Colonic mucosa (tissue), 4 donors: ENCODE measurements around the gene DPH3. TPM values are rescaled to one million over a fixed set of nuclear protein-coding genes. Genes with fewer than 3 reads are reported as not detected.

Source experiments
- DNase-seq: peaks from one replicate; pipeline ENCODE4 v3.0.0-alpha.2; 2020
- H3K27ac ChIP-seq: fragments of 200-600 bp; one replicate; pipeline ENCODE4 v1.8.0; 2021
- H3K27me3 ChIP-seq: fragments of 200-600 bp; one replicate; pipeline ENCODE4 v1.8.0; 2021
- H3K36me3 ChIP-seq: fragments of 200-600 bp; one replicate; pipeline ENCODE4 v1.8.0; 2021
- H3K4me1 ChIP-seq: fragments of 200-600 bp; one replicate; pipeline ENCODE4 v1.8.0; 2021; ENCODE audit warnings: mild to moderate bottlenecking
- H3K4me3 ChIP-seq: fragments of 200-600 bp; one replicate; pipeline ENCODE4 v1.8.0; 2021
- H3K9ac ChIP-seq, 2 donors: one replicate each; pipeline ENCODE4 v1.7.0; 2013; ENCODE audit warnings: control low read depth in 2 of 2, low read depth in 2 of 2, low read length in 2 of 2
- H3K9me3 ChIP-seq: fragments of 200-600 bp; one replicate; pipeline ENCODE4 v1.8.0; 2021
- CTCF ChIP-seq: fragments of 200-600 bp; IDR thresholded peaks from one replicate; pipeline ENCODE4 v1.8.0; 2022; ENCODE audit warnings: antibody characterized with exemption, mild to moderate bottlenecking
- intact Hi-C: fragments of 100-400 bp; cut with DNase I; formaldehyde crosslinking; loops from one replicate; pipeline ENCODE4 v1.14.1; 2022
- total RNA-seq, 2 donors: library from RNA; stranded (reverse); fragmentation: NEBNext Ultra II Directional in 1 of 2; extraction: Animal tissue kit (Norgen Biotek cat#: 25700) in 1 of 2; gene quantifications; one replicate each; pipeline ENCODE4 v1.2.1, GENCODE V29; 2021
- donor health status: healthy.
- donor health status: DM: no; HTN: no; CAD: no.
- donor health status: DM: no; HTN: no; CAD: no.

Gene DPH3
- total RNA-seq, 2 donors from 2014 or later = 15.4 to 23.4 TPM

GRCh38 chr3:16273867-16274266 lies 9.1 kb upstream of the DPH3 start:
- intact Hi-C loops = no loop called here
- no peaks in the 10 kb centered on the region for H3K36me3 ChIP-seq
- H3K9me3 ChIP-seq = no peaks in the 10 kb centered on the region
- no peaks in the 10 kb centered on the region for H3K27me3 ChIP-seq
- no peak overlapping the region for H3K9ac ChIP-seq
- H3K4me3 ChIP-seq = no peak overlapping the region
- no peak overlapping the region for H3K27ac ChIP-seq
- DNase-seq = no peak
- H3K4me1 ChIP-seq = no peaks in the 10 kb centered on the region
- no peak for TF ChIP-seq CTCF

- H3K4me3 ChIP-seq = no peak overlapping the region
- no peak overlapping the region for H3K9ac ChIP-seq
- no peak for DNase-seq
- no peaks in the 10 kb centered on the region for H3K36me3 ChIP-seq
- intact Hi-C loops = no loop called here
- no peaks in the 10 kb centered on the region for H3K27me3 ChIP-seq
- no peaks in the 10 kb centered on the region for H3K4me1 ChIP-seq
- H3K27ac ChIP-seq = no peak overlapping the region
- no peaks in the 10 kb centered on the region for H3K9me3 ChIP-seq
- no peak for TF ChIP-seq CTCF
Measured at GRCh38 chr3:16272588-16272987, 7.8 kb upstream of the DPH3 start.

GRCh38 chr3:16270855-16271254 lies 6.1 kb upstream of the DPH3 start:
- H3K4me1 ChIP-seq = peaks cover 5% of the 10 kb centered on the region
- no peaks in the 10 kb centered on the region for H3K27me3 ChIP-seq
- no peaks in the 10 kb centered on the region for H3K9me3 ChIP-seq
- no peak overlapping the region for H3K9ac ChIP-seq
- intact Hi-C loops = no loop called here
- H3K27ac ChIP-seq = no peak overlapping the region
- TF ChIP-seq CTCF = no peak
- no peaks in the 10 kb centered on the region for H3K36me3 ChIP-seq
- no peak for DNase-seq
- H3K4me3 ChIP-seq = no peak overlapping the region

- Histone ChIP-seq H3K9me3 (no peaks in the 10 kb centered on the region), H3K27me3 (no peaks in the 10 kb centered on the region), H3K4me3 (no peak overlapping the region), H3K36me3 (no peaks in the 10 kb centered on the region), H3K27ac (peak overlapping the region; percentile 29), H3K4me1 (peaks cover 5% of the 10 kb centered on the region), H3K9ac (peak overlapping the region in 1 of 2 donors; percentile 35)
- intact Hi-C loops = loop anchor here (5.0 kb wide), 1 partner anchor 286 kb away; no protein-coding TSS in a partner anchor
- no peak for DNase-seq
- no peak for TF ChIP-seq CTCF
Measured at GRCh38 chr3:16266714-16267113, 2.0 kb upstream of the DPH3 start.

- peak overlapping the region; percentile 92 for H3K27ac ChIP-seq
- no peak for TF ChIP-seq CTCF
- peak overlapping the region; percentile 85 for H3K4me3 ChIP-seq
- DNase-seq = no peak
- H3K4me1 ChIP-seq = peaks cover 5% of the 10 kb centered on the region
- intact Hi-C loops = loop anchor here (5.0 kb wide), 1 partner anchor 287 kb away; no protein-coding TSS in a partner anchor
- peak overlapping the region; percentile 74 to 98 for H3K9ac ChIP-seq
- no peaks in the 10 kb centered on the region for H3K27me3 ChIP-seq
- no peaks in the 10 kb centered on the region for H3K9me3 ChIP-seq
- no peaks in the 10 kb centered on the region for H3K36me3 ChIP-seq
Measured at GRCh38 chr3:16265455-16265786, 678 bp upstream of the DPH3 start.
